Measurements from ENCODE around the gene SIGLEC12.
"Not testable (repeated sequence)": the region's sequence is repeated elsewhere in the genome, so short reads cannot be mapped to it uniquely, and the experiment has no call there.

SIGLEC12 gene

DNA sequence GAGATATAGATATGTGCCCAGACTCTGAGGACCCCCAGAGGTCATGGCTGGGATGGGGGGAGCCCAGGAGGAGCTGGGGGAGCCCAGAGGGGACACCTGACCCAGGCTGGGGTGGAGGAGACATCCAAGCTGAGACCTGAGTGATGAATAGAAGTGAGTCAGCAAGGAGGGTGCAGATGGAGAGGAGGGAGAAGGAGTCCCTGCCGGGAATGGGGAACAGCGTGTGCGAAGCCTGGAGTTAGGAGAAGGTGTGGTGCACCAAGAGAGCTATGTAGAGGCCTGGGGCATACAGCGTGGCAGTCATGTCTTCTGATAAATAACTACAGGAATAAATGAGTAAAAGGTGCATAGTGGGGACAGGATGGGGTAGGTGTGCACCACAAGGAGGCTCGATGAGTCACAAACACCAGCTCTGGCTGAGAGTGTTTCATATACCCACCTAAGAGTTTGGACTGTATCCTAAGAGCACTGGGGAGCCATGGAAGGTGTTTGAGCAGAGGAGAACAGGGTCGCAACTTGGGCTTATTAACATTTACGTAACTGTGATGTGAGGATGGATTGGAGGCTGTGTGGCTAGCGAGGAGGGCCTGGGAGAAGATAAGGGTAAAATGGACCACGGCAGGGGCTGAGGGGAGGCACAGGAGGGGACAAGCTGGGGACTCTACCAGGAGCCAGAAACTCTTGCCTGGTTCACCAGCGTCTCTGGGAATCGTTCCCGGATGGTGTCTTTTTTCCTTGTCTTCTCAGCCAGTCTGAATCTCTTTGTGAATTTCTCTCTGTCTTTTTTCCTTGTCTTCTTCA, 21.9 kb downstream of the SIGLEC12 start:
- DNase-seq, result no peak

DNA sequence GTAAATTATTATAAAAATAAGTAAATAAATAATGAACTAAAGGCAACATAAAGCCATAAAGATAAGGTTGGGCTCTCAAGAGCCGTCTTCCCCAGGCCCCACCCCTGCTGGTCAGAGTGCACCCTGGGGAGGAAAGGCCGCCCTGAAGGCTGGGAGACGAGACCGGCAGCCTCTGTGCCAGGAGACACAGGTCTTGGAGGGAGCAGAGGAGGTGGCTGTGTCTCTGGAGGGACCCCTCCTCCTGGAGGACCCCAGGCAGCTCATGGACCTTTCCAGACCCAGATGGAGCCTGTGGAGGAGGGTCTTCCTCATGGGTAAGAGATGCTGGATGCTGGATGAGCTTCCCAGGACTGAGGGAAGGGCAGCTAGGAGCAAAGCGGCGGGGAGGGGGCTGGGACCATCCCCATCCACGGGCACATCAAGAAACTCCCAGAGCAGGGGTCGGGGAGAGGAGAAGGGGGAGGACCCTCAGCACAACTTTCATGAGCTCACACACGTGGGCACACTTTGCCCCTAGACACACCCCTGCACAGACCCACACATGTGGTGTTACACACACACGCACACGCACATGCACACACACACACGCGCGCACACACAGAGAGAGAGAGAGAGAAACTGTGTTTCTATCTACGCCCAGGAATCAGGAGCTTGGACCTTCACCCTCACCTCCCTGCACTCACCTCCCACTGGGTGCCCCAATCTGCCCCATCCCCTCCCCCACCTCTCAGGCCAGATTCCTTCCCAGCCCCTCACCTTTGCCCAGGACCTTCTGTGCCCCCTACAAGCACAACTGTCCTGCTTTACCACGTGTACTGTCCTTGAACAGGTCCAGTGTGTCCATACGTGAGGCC, 23.0 kb downstream of the SIGLEC12 start, which contains the start of gene CEACAM18:
Gene CEACAM18 (plus strand): TSS at position 159 of the 854 bp plus-strand sequence.
- no peak for DNase-seq

DNA sequence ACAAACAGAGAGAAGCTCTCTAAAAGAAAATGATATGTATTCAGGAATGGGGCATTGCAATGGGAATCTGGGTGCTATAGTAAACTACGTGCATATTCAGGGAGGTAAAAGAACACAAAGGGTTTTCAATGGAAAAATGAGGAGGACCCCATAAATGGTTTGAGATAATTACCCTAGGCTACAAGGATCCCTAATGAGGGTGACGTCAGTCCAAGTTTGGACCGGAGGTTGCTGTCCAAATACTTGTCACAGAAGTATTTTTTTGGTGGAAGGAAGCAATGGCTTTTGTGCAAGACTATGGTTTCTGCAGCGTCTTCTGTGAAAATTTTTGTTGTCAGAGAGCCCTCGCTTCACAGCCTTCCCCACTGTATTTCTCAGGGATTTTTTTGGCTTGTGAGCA, 24.3 kb downstream of the SIGLEC12 start:
- no peak for DNase-seq

DNA sequence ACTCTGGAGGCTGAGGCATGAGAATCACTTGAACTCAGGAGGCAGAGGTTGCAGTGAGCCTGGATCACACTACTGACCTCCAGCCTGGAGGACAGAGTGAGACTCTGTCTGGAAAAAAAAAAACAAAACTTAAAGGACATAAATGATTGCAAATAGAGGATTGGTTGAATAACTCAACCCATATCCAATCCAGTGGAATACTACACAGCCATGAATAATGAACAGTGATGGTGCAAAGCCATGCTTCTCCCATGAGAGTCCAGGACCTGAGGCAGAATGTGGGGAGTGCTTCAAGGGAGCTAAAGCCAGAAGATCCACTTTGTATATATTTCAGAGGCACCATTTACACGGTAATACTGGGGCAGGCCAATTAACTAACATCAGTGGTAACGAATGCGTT, 25.4 kb downstream of the SIGLEC12 start:
- DNase-seq, result no peak

DNA sequence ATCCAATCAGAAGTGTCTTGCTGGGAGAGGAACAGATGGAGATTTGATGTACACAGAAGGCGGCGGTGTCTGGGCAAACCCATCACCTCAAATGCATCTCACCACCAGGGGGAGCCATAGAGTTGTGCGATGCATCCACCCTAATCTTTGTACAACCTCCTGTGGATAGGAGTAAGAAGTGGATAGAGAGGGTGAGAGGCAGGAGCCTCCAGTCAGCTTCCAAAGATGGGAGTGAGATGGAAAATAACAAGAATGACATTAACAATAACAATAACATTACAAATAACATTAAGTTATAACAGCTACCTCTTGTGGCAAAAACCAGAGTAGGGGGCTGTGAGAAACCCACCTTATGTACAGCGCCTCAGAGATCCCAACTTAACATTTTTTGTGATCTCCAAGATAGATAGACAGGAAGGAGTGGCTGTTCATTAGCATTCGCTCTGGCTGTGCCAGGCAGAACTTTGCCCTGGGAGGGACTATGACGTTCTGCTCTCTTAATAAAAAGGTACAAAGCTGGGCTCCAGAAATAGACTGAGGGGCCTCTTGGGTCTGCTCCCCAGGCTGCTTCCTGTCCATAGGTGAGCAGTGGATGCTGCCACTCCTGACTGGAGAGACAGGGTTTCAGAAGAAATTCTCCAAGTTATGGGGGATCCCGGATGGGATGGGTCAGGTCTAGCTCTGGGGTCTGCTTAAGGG, 28.4 kb downstream of the SIGLEC12 start:
- peak; percentile 54 for DNase-seq

DNA sequence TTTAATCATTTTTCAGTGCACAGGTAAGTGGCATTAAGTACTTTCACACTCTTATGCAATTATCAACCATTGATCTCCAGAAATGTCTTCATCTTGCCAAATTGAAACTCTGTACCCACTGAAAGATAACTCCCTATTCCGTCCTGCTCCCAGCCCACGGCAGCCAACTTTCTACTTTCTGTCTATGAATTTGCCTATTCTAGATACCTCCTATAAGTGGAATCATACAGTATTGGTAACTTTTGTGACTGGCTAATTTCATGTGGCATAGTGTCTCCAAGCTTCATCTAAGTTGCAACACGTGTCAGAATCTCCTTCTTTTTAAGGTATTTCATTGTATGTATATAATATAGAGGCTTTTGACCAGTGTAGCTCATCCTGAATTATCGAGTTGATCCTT, 29.0 kb downstream of the SIGLEC12 start:
- no peak for DNase-seq

DNA sequence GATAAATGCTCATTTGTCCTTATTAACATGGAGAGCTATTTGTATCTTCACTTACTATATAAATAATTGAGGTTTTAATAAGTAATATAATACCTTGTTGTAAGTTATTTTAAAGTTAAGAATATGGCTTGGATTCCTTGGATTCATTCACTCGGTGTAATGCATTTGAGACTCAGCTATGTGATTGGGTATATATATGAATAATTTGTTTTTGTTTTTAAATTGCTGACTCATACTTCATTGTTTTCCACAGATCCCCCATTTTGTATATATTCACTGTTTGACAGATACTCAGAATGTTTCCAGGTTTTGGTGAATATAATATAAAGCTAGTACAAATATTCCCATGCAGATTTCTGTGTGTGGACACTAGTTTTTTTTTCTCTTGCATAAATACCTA, 30.1 kb downstream of the SIGLEC12 start:
- no peak for DNase-seq

DNA sequence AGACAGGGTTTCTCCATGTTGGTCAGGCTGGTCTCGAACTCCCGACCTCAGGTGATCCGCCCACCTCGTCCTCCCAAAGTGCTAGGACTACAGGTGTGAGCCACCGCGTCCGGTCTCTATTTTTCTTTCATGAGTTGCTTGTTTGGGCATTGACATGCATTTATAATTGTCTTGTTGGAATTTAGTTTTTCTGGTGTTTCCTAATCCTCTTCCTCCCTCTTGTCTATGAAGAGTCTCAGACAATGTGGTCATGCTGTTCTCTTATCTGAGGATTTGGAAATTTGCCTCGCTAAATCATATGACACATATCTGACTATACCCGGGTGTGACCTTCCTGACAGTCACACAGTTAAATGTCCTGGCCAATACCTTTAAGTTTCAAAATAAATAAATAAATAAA, 30.6 kb downstream of the SIGLEC12 start:
- no peak for DNase-seq

DNA sequence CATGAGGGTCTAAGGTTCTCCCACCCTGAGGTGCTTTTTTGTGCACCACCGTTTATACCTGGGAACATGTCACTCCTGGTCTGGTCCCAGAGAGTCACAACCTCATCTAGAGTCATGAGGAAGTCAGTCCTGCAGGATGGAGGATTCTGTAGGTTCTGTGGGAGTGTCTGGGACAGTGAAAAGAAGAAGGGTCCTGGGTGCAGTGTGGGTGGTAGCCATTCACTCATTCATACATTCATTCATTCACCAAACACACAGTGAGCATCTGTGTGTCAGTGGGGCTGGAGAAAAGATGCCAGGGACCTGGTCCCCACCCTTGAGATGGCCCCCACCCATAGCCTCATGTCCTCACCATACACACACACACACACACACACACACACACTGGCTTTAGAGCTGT, 32.0 kb downstream of the SIGLEC12 start:
- DNase-seq, result no peak

DNA sequence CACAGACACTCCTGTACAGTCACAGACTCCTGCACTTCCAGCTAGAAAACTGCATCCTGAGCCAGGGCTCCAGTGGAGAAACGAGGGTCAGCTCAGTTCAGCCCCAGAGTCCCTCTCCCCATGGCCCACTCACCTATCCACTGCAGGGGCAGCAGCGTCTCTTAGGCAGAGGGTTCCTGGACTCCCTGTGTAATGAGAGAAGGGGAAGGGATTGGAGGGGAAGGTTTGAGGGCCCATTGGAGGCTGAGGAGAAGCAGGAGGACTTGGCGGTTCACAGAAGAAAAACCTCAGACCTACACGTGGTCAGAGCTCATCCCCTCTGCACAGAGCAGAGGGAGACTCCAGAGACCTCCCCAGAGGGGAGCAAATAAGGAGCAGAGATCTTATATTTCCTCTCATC, 32.4 kb downstream of the SIGLEC12 start:
- no peak for DNase-seq

DNA sequence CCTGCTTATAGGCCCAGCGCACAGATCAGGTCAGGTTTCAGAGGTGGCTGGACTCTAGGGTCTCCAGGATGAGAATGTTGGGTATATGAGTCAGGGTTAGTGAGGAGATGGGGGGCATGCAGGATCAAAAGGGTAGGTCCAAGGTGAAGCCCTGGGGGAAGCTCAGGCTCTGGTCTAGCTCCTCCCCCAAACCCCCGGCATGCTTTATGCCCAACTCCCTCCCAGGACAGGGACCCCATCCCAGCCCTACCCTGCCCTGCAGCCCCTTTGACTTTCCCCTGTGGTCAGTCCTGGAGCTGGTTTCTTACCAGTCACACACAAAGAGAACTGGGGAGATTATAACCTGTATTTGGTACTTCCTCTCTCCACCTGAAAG, 33.1 kb downstream of the SIGLEC12 start:
- DNase-seq, result no peak

DNA sequence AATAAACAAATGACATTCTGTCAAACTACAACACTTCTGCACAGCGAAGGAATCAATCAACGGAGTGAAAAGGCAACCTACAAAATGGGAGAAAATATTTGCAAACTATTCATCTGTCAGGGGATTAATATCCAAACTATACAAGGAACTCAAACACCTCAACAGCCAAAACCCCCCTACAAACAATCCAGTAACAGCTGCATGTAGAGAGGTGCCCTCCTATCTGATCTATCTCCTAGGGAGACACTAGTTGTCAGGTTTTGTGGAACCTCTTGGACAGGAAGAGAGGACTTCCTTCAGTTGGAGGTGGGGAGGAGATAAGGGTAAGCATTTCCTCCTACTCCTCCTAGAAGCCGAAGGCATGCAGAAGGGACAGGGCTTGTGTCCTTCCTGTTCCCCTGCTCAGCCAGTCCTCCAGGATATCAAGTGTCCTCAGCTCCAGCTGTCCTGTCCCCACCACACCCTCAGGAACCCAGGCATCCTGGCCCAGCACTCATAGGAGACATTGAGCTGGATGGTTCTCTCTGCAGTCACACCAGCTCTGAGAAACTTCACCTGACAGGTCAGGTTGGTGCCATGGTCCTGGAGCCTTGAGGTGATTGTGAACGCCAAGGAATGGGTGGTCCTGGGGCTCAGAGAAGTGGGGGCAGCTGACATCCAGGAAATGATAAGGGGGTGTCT, 33.6 kb downstream of the SIGLEC12 start:
- no peak for DNase-seq

DNA sequence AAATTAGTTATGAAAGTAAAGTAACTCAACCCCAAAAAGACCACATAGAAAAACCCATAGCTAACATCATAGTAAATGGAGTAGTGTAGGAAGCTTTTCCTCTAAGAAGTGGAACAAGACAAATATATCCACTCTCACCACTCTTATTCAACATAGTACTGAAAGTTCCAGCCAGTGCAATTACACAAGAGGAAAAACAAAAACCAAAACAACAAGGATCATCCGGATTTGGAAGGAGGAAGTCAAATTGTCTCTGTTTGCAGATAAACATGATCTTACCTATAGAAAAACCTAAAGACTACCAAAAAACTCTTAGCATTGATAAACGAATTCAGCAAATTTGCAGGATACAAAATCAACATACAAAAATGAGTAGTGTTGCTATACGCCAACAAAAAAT, 34.9 kb downstream of the SIGLEC12 start:
- no peak for DNase-seq

DNA sequence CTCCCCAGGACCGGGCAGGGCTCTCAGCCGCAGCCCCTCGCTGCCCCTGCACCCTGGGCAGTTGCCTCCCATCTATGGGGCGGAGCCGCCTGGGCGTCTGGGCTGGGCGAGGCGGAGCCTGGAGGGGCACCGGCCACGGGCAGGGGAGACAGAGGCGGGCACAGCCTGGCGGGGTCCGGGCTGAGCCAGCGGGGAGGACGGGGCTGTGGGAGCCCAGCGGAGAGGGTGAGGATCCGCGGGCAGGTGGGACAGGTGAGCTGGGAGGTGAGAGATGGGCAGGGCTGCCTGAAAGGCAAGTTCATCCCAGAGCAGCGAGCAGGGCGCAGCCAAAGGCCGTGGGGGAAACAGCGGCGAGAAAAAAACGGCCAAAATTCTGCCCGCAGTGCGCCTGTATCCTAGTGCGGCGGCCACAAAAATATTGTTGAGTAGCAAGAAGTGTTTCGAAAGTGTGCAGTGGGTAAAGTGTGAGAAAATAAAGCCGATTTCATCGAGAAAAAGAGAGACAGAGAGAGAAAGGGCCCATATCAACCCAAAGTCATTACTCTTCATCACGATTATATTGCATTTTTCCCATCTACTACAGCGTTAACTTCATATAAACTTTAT, 37.5 kb downstream of the SIGLEC12 start:
- DNase-seq, result not testable (repeated sequence)

DNA sequence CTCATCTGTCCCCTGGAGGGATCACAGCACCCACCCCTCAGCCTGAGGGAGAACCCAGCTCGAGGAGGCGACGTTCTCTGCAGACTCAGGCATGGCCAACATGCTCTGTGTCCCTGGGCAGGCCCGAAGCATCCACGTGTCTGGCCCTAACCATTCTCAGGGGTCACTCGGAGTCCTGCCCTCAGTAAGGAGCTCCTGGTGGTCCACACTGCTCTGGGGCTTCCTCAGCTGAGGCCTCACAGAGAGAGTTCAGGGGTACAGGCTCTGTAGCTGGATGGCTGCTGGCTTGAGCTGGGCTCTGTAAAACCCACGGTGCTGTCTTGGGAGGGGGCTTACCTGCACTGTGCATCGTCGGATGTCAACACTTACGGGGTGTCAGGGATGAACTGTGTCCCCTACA, 38.9 kb downstream of the SIGLEC12 start:
- no peak for DNase-seq

DNA sequence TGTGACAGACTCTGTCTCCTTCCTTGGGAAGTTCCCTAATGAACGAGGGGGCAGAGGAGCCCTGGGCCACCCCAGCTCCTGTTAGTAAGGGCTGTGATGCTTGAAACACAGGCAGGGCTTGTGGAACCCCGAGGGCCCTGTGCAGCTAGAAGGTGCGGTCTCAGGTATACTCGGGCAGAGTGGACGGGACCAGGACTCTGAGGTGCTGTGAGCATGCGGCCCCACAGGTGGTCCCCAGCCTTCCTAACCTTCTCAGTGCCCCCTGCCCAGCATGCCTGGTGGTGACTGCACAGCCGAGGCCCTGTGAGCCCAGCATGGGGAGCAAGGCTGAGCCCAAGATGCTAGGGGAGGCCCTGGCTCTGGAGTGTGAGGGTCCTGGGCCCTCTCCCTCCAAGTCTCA, 39.3 kb downstream of the SIGLEC12 start:
- DNase-seq, result no peak

DNA sequence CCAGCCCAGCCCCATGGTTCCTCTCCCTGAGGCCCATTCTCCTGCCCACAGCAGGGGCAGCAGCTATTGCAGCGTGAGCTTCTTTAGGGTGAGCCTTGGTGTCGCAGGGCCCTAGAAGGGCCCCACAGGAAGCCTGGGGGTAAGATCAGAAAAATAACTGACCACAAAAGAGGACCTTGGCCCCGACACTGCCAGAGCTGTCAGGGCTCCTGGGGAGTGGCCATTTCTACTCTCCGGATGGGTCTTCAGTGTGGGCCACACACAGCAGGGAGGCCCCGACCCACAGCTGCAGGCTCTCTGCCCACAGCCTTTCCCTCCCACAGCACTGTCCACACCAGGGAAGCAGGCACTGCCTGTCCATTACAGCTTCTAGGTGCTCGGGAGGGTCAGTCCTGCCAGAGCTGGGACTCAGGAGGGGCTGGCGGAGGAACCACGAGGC, 39.9 kb downstream of the SIGLEC12 start:
- DNase-seq, result no peak

DNA sequence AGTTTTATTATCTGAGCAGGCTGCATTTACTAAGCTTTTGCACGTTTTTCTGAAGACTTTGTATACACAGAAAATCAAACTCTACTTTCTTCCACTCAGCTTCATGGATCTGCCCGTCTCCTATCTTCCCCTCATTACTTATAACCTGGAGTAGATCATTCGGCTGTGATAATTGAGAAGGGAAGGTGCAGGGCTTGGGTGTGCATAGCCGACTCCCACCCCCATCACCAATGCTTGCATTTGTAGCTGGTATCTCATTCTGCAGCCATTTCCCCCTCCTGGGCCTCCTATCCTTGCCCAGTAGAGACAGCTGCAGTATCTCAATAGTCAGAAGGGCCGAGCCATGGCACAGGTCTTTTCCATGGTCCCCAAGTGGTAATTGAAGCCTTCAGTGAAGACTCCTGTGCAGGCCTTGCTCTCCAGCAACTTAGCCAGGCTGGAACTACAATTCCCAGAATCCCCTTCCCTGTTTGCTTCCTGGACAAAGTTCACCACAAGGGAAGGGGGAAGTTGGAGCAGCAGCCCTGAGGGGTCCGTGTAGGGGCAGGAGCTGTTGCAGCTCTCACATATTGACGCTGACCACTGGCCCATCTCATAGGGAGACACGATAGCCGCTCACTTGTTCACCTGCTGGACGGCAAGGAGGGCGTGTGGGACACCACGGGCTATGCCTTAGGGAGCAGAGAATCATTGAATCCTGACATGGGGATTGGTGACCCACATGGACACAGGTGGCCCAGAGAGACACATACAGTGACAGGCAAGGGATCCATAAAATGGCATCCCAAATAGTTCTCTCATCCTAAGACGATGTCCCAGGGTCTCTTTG, 41.2 kb downstream of the SIGLEC12 start:
- DNase-seq, result no peak

DNA sequence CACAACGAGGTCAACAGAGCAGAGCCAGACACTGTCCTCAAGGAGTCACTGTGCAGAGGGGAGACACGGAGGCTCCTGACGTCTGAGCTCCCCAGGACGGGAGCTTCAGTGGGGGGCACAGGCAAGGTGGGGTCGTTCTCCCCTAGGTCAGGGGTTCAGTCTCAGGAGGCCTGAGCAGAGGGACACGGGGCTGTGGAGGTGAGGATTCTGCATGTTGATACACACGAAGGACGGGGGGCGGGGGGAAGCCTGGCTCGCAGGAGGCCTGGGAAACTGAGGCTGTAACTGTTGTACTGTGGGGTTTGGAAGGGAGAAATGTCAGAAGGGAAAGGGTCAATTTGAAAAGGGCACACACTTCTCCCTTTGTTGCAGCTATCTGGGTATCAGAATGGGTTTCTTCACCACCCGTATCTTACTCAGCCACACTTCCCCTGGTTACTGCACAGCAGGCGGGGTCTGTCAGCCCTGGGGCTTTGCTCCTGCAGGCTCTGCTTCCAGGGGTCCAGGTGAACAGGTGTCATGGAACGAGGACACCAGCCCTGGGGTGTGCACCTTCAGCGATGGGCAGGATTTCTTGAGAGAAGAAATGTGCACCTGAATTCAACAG, 42.6 kb downstream of the SIGLEC12 start:
- DNase-seq, result no peak

DNA sequence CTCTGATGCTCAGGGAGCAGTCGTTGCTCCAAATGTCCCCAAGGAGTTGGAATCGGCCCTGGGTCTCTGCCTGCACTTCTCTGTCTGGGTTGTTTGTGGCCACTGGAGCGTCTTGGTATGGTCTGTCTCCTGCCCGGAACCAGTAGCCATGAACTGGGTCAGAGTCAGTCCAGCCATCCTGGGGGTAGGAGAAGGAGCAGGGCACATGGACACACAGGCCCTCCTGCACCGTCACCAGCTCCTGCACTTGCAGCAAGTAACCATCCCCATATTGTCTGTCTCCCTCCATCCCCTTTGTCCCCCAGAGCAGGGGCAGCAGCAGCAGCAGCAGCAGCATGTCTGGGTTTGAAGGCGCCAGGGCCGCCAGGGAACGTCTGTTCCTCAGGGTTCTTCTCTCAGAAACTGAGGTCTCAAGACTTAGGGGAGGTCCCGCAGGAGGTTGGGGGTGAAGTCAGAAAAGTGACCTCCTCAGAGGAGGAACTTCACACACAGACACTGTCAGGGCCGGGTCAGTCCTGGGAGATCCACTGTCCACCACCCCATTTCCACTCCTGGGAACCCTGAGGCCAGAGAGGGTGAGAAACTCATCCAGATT, 43.5 kb downstream of the SIGLEC12 start, which contains the start of gene SIGLEC8:
Gene SIGLEC8 (minus strand): TSS at position 404 of the 595 bp plus-strand sequence. CDS start 67 bp downstream, at position 337.
- no peak for DNase-seq
